ACHN (cell line): Measurements from ENCODE around the gene GPR142.

Experiments used
- DNase-seq: peaks from one replicate; pipeline ENCODE4 v3.0.0-alpha.2; 2015
- in situ Hi-C: cut with HindIII; loops from 2 replicates; pipeline ENCODE4 v1.10.0; 2017; ENCODE audit warnings: low sequenced_read_pairs, low pct_ligation_motif_present, low pct_unique_long_range_greater_than_20kb

Gene GPR142

GRCh38 chr17:74343121-74343520 lies 24.2 kb upstream of the GPR142 start:
- in situ Hi-C loops: no loop called here

GRCh38 chr17:74343526-74344284 lies 23.6 kb upstream of the GPR142 start:
- no peak for DNase-seq
- in situ Hi-C loops: no loop called here

More at GRCh38 chr17:74343121-74343520, 24.2 kb upstream of the GPR142 start:
- no peak for DNase-seq

GRCh38 chr17:74344658-74345057 lies 22.6 kb upstream of the GPR142 start:
- in situ Hi-C loops: no loop called here
- no peak for DNase-seq

- no peak for DNase-seq
- in situ Hi-C loops: no loop called here
Observed at GRCh38 chr17:74345433-74346241, 21.7 kb upstream of the GPR142 start.

DNA sequence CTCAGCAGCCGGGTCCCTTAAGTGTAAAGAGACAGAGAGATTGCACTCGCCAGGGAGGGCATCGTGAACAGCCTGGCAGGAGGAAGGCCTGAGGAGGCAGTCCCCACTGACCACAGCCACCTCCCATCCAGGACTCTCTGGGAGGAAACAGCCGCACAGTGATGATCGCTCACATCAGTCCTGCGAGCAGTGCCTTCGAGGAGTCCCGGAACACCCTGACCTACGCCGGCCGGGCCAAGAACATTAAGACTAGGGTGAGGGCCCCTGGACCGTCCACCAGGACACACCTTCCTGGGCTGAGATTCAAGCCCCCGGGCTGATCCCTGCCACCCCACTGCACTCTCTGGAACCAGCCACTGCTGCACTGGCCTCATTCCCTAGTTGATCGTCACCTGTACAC lies 19.7 kb upstream of the GPR142 start:
- DNase-seq: no peak
- in situ Hi-C loops: no loop called here

DNA sequence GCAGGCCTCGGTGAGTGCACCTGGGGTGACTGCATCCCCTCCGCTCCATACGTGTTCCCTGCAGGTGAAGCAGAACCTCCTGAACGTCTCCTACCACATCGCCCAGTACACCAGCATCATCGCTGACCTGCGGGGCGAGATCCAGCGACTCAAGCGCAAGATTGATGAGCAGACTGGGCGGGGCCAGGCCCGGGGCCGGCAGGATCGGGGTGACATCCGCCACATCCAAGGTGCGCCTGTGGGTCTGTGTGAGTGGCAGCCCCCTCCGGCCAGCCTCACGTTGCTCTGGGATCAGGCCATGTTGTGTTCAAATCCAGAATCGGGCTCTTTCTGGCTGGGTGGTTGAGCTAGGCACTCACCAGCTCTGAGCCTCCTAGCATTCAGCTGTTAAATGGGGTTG lies 18.2 kb upstream of the GPR142 start:
- in situ Hi-C loops: no loop called here
- DNase-seq: no peak

- no peak for DNase-seq
- in situ Hi-C loops: no loop called here
Observed at GRCh38 chr17:74350486-74350885, 16.8 kb upstream of the GPR142 start.

DNA sequence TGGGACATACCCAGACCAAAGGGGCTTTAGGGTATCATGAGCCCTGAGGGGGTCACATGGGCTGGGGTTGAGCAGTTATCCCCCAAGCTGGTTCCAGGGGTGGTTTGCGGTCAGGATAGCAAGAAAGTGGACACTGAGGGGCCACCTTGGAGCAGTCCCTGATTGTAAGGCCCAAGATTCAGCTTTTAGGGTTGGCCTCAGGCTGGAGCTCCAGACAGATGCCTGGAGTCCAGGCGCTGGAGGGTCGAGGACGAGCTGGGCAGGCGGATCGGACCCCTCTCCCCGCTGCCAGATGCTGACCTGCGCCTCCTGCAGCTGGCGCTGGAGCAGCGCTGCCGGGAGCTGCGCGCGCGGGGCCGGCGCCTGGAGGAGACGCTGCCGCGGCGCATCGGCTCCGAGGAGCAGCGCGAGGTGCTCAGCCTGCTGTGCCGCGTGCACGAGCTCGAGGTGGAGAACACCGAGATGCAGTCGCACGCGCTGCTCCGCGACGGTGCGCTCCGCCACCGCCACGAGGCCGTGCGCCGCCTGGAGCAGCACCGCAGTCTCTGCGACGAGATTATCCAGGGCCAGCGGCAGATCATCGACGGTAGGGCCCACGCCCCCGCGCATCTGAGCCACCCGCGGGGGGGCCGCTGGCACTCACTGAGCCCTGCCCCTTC lies 15.6 kb upstream of the GPR142 start:
- no peak for DNase-seq
- in situ Hi-C loops: no loop called here

DNA sequence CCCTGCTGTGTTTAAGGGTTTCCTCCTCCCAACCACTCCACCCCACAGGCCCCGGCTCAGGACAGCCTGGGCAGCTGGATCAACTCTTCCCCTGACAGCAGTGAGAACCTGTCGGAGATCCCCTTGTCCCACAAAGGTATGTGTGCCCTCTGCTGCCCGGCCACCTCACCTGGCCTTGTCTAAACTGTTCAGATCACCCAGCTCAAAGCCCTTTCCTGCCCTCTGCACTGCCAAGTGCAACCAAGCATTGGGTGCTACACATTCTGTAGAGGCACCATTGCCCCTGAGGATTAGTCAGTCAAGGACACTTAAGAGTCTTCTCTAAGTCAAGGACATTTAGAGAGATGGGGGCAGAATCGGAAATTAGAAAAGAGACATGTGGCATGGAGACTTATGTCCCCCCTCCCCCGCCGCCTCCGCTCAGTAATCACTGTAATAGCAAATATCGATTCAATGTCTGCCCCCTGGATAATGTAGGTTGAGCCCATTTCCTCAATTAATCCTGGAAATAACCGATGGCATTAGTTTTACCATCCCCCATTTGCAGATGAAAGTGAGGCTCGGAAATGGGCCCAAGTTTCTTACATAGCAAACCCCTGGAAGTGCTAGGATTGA lies 13.8 kb upstream of the GPR142 start:
- in situ Hi-C loops: no loop called here
- DNase-seq: no peak

DNA sequence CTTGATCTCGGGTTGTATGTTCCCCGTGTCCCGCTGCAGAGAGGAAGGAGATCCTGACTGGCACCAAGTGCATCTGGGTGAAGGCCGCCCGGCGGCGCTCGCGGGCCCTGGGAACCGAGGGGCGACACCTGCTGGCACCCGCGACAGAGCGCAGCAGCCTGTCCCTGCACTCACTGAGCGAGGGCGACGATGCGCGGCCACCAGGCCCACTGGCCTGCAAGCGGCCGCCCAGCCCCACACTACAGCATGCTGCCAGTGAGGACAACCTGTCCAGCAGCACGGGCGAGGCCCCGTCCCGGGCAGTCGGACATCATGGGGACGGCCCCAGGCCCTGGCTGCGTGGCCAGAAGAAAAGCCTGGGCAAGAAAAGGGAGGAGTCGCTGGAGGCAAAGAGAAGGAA lies 13.2 kb upstream of the GPR142 start:
- DNase-seq: no peak
- in situ Hi-C loops: no loop called here

- no peak for DNase-seq
- in situ Hi-C loops: no loop called here
Observed at GRCh38 chr17:74354561-74354960, 12.7 kb upstream of the GPR142 start.

GRCh38 chr17:74355065-74355464 lies 12.2 kb upstream of the GPR142 start:
- in situ Hi-C loops: no loop called here

GRCh38 chr17:74356646-74357465 lies 10.4 kb upstream of the GPR142 start:
- DNase-seq: no peak
- in situ Hi-C loops: no loop called here

More at GRCh38 chr17:74355065-74355464, 12.2 kb upstream of the GPR142 start:
- no peak for DNase-seq

DNA sequence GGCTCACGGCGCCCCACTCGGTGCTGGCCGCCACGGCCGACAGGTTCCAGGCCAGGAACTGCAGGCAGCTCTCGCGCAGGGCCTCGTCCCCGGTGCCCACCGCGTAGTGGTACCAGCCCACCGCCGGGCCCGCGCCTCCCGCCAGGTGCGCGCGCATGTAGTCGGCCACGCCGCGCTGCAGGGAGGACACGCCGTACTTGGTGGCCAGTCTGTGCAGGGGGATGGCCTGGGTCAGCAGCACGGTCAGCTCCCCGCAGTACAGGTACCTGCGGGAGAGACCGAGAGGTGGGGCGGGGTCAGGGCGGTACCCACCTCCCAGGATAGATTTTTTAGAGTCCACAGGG lies 9.9 kb upstream of the GPR142 start:
- in situ Hi-C loops: no loop called here
- DNase-seq: no peak

DNA sequence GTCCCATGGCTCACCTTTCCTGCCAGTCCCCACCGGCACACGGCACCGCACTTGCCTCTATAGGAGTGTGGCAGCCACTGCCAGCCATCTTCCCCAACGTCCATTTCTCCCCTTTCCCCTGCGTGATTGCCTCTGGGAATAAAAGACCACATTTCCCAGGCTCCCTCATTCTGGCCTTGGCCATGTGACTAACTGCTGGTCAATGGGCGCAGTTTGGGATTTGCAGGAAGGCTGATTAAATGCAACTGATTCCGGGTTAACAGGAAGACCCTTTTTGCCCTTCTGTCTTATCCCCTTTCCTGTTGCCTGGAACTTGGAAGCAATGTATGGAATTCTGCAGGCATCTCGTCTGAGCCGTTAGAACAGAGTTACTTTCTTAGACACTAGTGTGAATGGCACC lies 8.6 kb upstream of the GPR142 start:
- DNase-seq: no peak
- in situ Hi-C loops: no loop called here

DNA sequence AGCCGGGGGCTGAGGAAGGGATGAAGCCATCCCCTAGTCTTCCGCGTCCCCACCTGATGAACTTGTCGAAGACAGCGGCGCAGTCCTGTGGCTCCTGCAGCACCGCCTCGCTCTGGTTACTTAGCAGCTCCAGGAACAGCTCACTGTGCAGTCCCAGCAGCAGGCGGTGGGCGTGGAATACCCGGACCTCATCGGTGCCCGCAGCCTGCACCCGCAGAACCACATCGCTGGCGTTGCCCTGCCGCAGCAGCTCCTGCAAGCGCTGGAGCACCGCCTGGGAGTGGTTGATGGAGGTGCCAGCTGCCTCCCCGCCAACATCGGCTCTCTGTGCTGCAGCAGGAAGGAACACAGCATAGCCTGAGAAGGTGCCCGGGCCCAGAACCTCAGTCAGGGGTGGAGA lies 7.4 kb upstream of the GPR142 start:
- in situ Hi-C loops: no loop called here
- DNase-seq: no peak

DNA sequence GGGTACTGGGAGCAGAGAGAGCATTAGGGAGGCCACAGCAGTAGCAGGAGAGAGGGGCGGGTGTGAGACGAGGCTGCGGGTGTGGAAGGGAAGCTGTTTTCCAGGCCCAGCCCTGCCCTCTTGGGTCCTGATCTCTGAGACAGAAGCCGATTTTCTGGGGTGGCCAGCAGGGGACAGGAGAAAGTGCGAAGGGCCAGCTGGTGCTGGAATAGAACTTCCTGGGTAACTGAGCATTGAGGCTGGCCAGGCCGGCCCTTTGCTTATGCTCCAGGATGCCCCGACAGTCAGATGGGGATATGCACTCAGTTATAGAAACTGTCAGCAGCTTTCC lies 6.4 kb upstream of the GPR142 start:
- in situ Hi-C loops: no loop called here
- DNase-seq: no peak

DNA sequence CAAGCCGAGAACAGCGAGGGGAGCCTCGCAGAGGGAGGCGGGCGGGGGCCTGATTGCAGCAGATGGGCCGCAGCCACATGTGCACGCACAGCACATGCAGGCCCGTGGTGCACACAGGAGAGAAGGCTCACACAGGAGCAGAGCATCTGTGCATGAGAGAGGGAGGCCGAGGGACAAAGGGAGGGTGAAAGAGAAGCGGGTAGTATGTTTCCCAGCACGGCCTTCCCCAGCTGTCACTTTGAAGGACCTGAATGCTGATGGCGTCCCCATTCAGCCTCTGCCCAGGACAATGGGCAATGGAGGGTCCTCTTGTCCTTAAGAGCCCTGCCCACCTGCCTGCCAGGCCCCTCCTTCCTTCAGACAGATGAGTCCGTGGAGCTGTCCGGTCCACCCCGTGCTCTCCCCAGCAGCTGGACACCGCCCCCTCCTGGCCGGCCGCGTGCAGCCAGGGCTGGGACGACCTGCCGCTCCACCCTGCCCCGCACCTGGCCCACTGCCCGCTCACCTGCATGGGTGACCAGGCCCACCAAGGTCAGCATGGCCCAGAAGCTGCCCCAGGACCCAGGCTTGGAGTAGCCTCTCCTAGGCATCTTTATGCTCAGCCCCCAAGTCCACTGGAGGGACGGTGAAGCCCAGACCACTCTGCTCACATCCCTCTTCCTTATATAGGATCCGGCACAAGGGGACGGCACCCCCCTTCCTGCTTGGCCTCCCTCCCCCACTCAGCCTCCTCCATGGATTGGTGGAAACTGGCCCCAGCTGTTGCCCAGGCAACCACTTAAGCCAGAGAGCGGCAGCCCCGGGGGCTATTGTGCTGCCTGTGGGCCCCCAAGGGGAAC lies 5.9 kb upstream of the GPR142 start, which contains the start of gene BTBD17:
Gene BTBD17, minus strand, starts transcription at position 639 of the 839 bp plus-strand sequence. Its CDS starts 49 bp downstream, at position 590.
- in situ Hi-C loops: no loop called here
- DNase-seq: peak; percentile 58
